Keratinocyte (primary cell): ENCODE results near the gene FXYD6. TPM values are rescaled to one million over a fixed set of nuclear protein-coding genes. Genes with fewer than 3 reads are reported as not detected.

Experiments used
- DNase-seq: peaks from one replicate; pipeline ENCODE4 v3.0.0-alpha.2; 2011; ENCODE audit warnings: low read depth, missing footprints, low spot score
- FAIRE-seq: peaks from 2 replicates; lab custom pipeline; 2011; peaks lifted over from hg19 to GRCh38; lab: Jason Lieb, UNC
- H2AFZ ChIP-seq: 2 replicates; pipeline ENCODE4 v1.6.0; 2012; ENCODE audit warnings: low read length, control low read depth, inconsistent platforms; ENCODE audit not compliant: control insufficient read depth
- H3K27ac ChIP-seq: 2 replicates; pipeline ENCODE4 v1.5.1; 2011; ENCODE audit warnings: low read length; ENCODE audit not compliant: control insufficient read depth, insufficient read depth
- H3K27me3 ChIP-seq: 3 replicates; pipeline ENCODE4 v1.6.0; 2011; ENCODE audit warnings: low read length; ENCODE audit not compliant: control insufficient read depth, insufficient read depth; ENCODE audit errors: extremely low read depth
- H3K36me3 ChIP-seq, 2 experiments: 2 replicates in 1 of 2; 3 replicates in 1 of 2; pipeline ENCODE4 v1.5.1; 2011; ENCODE audit warnings: low read length in 2 of 2, mild to moderate bottlenecking in 1 of 2; ENCODE audit not compliant: control insufficient read depth in 2 of 2, insufficient read depth in 2 of 2; ENCODE audit errors: extremely low read depth in 1 of 2
- H3K4me1 ChIP-seq: 3 replicates; pipeline ENCODE4 v1.5.1; 2011; ENCODE audit warnings: low read length; ENCODE audit not compliant: control insufficient read depth, insufficient read depth; ENCODE audit errors: extremely low read depth
- H3K4me2 ChIP-seq: 3 replicates; pipeline ENCODE4 v1.6.0; 2011; ENCODE audit warnings: low read depth, low read length; ENCODE audit not compliant: control insufficient read depth, insufficient read depth; ENCODE audit errors: extremely low read depth
- H3K4me3 ChIP-seq, 3 experiments: fragments of 200-600 bp in 1 of 3; sonication (generic) in 1 of 3; 2 replicates in 2 of 3; 3 replicates in 1 of 3; pipeline ENCODE4 v1.5.1; 2011 to 2016; ENCODE audit warnings: low read length in 3 of 3, mild to moderate bottlenecking in 3 of 3, control low read depth in 2 of 3, inconsistent platforms in 1 of 3, low read depth in 1 of 3, mixed read lengths in 1 of 3, mixed run types in 1 of 3, moderate library complexity in 1 of 3; ENCODE audit not compliant: control insufficient read depth in 2 of 3, insufficient read depth in 2 of 3; ENCODE audit errors: extremely low read depth in 1 of 3
- H3K79me2 ChIP-seq: 2 replicates; pipeline ENCODE4 v1.6.0; 2012; ENCODE audit warnings: low read length; ENCODE audit not compliant: control insufficient read depth, insufficient read depth
- H3K9ac ChIP-seq: 3 replicates; pipeline ENCODE4 v1.6.0; 2011; ENCODE audit warnings: low read length; ENCODE audit not compliant: control insufficient read depth, insufficient read depth; ENCODE audit errors: extremely low read depth
- H3K9me1 ChIP-seq: 3 replicates; pipeline ENCODE4 v1.6.0; 2011; ENCODE audit warnings: low read length; ENCODE audit not compliant: control insufficient read depth, insufficient read depth; ENCODE audit errors: extremely low read depth
- H3K9me3 ChIP-seq: 2 replicates; pipeline ENCODE4 v1.5.1; 2012; ENCODE audit warnings: low read depth, low read length; ENCODE audit not compliant: control insufficient read depth
- H4K20me1 ChIP-seq: 3 replicates; pipeline ENCODE4 v1.6.0; 2011; ENCODE audit warnings: low read length; ENCODE audit not compliant: control insufficient read depth, insufficient read depth; ENCODE audit errors: extremely low read depth
- EZH2 ChIP-seq: IDR thresholded peaks from one replicate; pipeline ENCODE4 v1.6.1; 2012; ENCODE audit warnings: inconsistent platforms, mild to moderate bottlenecking, low read length, moderate library complexity
- dilution Hi-C: fragments of 300-500 bp; cut with MboI; formaldehyde crosslinking; loops from one replicate; pipeline ENCODE4 v1.7.0; 2020; ENCODE audit warnings: low sequenced_read_pairs; ENCODE audit not compliant: extremely low pct_ligation_motif_present
- polyA plus RNA-seq, 5 experiments: library from polyadenylated mRNA; depleted of rRNA in 3 of 5; stranded (reverse) in 3 of 5; stranded (forward) in 1 of 5; unstranded in 1 of 5; fragments of >200 nt; gene quantifications; 1 replicate in 1 of 5; 2 replicates in 3 of 5; 3 replicates in 1 of 5; pipeline versions ENCODE4 v1.2.1 to v1.2.3, GENCODE V29; 2011 to 2012; ENCODE audit warnings: missing spikeins in 2 of 5, low read depth in 1 of 5, low replicate concordance in 1 of 5
- TF ChIP-seq, protein P1 (sequence below), 3 experiments: IDR thresholded peaks in 1 of 3; conservative IDR thresholded peaks in 1 of 3; optimal IDR thresholded peaks in 1 of 3; 2 replicates in 2 of 3; 3 replicates in 1 of 3; pipeline versions ENCODE3 to v1.5.1; 2011; ENCODE audit warnings: low read length in 3 of 3, mild to moderate bottlenecking in 3 of 3, moderate library complexity in 2 of 3, control low read depth in 1 of 3, inconsistent platforms in 1 of 3; ENCODE audit not compliant: insufficient read depth in 2 of 3; ENCODE audit errors: extremely low read depth in 1 of 3

FXYD6 gene
- polyA plus RNA-seq, 1 donor (not counting 4 experiments of a cell fraction or from before 2014, with no cell fraction given), result not detected

- no peak overlapping the region for H2AFZ ChIP-seq
- no peak for TF ChIP-seq EZH2
- TF ChIP-seq, protein P1, sequence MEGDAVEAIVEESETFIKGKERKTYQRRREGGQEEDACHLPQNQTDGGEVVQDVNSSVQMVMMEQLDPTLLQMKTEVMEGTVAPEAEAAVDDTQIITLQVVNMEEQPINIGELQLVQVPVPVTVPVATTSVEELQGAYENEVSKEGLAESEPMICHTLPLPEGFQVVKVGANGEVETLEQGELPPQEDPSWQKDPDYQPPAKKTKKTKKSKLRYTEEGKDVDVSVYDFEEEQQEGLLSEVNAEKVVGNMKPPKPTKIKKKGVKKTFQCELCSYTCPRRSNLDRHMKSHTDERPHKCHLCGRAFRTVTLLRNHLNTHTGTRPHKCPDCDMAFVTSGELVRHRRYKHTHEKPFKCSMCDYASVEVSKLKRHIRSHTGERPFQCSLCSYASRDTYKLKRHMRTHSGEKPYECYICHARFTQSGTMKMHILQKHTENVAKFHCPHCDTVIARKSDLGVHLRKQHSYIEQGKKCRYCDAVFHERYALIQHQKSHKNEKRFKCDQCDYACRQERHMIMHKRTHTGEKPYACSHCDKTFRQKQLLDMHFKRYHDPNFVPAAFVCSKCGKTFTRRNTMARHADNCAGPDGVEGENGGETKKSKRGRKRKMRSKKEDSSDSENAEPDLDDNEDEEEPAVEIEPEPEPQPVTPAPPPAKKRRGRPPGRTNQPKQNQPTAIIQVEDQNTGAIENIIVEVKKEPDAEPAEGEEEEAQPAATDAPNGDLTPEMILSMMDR (optimal IDR thresholded peaks at IDR 0.05 in 1 of 3, IDR thresholded peaks at IDR 0.05 in 1 of 3, conservative IDR thresholded peaks at IDR 0.05 in 1 of 3; ENCODE audit: extremely low read depth in 1 of 3, insufficient read depth in 2 of 3, low read length in 3 of 3), result no peak
- no peaks in the 10 kb centered on the region for H3K9me1 ChIP-seq
- no peaks in the 10 kb centered on the region for H3K4me1 ChIP-seq
- dilution Hi-C loops, result no loop called here
- H3K9me3 ChIP-seq, result no peaks in the 10 kb centered on the region
- H3K36me3 ChIP-seq, result no peaks in the 10 kb centered on the region
- DNase-seq (no peak), FAIRE-seq (peak; percentile 23)
- H3K9ac ChIP-seq, result no peak overlapping the region
- no peak overlapping the region for H3K27ac ChIP-seq
- no peaks in the 10 kb centered on the region for H3K79me2 ChIP-seq
- H3K4me2 ChIP-seq, result no peak overlapping the region
- no peak overlapping the region for H3K4me3 ChIP-seq
- H4K20me1 ChIP-seq, result no peaks in the 10 kb centered on the region
- H3K27me3 ChIP-seq, result peaks cover 5% of the 10 kb centered on the region
Measured at GRCh38 chr11:117919781-117920221, 43.3 kb upstream of the FXYD6 start.

DNA sequence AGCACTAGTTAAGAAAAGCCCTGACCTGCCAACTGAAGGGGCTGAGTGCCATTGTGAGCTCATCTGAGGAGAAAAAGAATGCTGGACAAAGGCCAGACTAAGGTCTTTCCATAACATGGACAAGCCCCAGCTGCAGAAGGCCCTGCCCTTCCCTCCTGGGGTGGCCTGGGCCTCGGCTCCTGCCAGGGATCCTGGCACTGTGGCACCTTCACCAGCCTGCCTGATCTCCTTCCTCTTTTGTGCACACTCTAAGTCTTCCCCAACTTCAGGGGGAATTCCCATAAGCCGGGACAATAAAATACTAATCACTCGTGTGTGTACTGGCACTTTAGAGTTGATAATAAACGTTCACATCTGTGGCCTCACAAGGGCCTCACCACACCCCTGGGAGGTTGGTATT lies 42.9 kb upstream of the FXYD6 start:
- H3K4me2 ChIP-seq, result no peak overlapping the region
- no peak overlapping the region for H2AFZ ChIP-seq
- no peaks in the 10 kb centered on the region for H3K4me1 ChIP-seq
- no peaks in the 10 kb centered on the region for H4K20me1 ChIP-seq
- no peak for FAIRE-seq
- no peak overlapping the region for H3K27ac ChIP-seq
- no peaks in the 10 kb centered on the region for H3K36me3 ChIP-seq
- H3K9ac ChIP-seq, result no peak overlapping the region
- no peaks in the 10 kb centered on the region for H3K9me3 ChIP-seq
- DNase-seq, result no peak
- H3K4me3 ChIP-seq, result no peak overlapping the region
- dilution Hi-C loops, result no loop called here
- peaks cover 7% of the 10 kb centered on the region for H3K27me3 ChIP-seq
- H3K9me1 ChIP-seq, result no peaks in the 10 kb centered on the region
- TF ChIP-seq, protein P1 (optimal IDR thresholded peaks at IDR 0.05 in 1 of 3, IDR thresholded peaks at IDR 0.05 in 1 of 3, conservative IDR thresholded peaks at IDR 0.05 in 1 of 3; ENCODE audit: extremely low read depth in 1 of 3, insufficient read depth in 2 of 3, low read length in 3 of 3), result no peak
- no peak for TF ChIP-seq EZH2
- H3K79me2 ChIP-seq, result no peaks in the 10 kb centered on the region
